WTC11 (cell line): ENCODE measurements around the gene PRR19. TPM values are rescaled to one million over a fixed set of nuclear protein-coding genes. Genes with fewer than 3 reads are reported as not detected.

Experiments
- ATAC-seq: fragments of 200-7000 bp; cut with Tn5 transposase; 2 replicates; pipeline ENCODE4 v1.10.0; 2021; ENCODE audit warnings: mild to moderate bottlenecking, moderate library complexity
- CTCF ChIA-PET: fragments of 300-600 bp; sonication (Branson Sonifier 250); formaldehyde crosslinking; loops from one replicate; lab custom pipeline; 2021; ENCODE audit warnings: antibody characterized with exemption; lab: Charles Lee
- POLR2A ChIA-PET: fragments of 350-600 bp; sonication (Branson Sonifier 250); formaldehyde crosslinking; loops from one replicate; lab custom pipeline; 2021; ENCODE audit warnings: antibody characterized with exemption; lab: Charles Lee
- DNase-seq: peaks from one replicate; pipeline ENCODE4 v3.0.0; 2021; ENCODE audit warnings: low spot score
- H3K27ac Mint-ChIP-seq: 2 replicates; pipeline ENCODE4 v1.8.0; 2021; ENCODE audit warnings: mixed read lengths
- H3K27me3 Mint-ChIP-seq: 2 replicates; pipeline ENCODE4 v1.8.0; 2021; ENCODE audit warnings: low read depth, mild to moderate bottlenecking, moderate library complexity, mixed read lengths
- H3K36me3 Mint-ChIP-seq: 2 replicates; pipeline ENCODE4 v1.8.0; 2021; ENCODE audit warnings: mixed read lengths
- H3K4me1 Mint-ChIP-seq: 2 replicates; pipeline ENCODE4 v1.8.0; 2022; ENCODE audit warnings: mixed read lengths
- H3K4me3 Mint-ChIP-seq: 2 replicates; pipeline ENCODE4 v1.8.0; 2021; ENCODE audit warnings: mild to moderate bottlenecking, moderate library complexity, mixed read lengths
- H3K9me3 Mint-ChIP-seq: 2 replicates; pipeline ENCODE4 v1.8.0; 2021; ENCODE audit warnings: mixed read lengths
- AR ChIP-seq: fragments of 250-450 bp; sonication (Bioruptor Pico); IDR thresholded peaks from 2 replicates; pipeline ENCODE4 v1.9.0; 2021; ENCODE audit warnings: mild to moderate bottlenecking
- ATF3 ChIP-seq: sonication (generic); formaldehyde crosslinking; conservative IDR thresholded peaks from 2 replicates; pipeline ENCODE4 v1.8.1; 2022; ENCODE audit warnings: mild to moderate bottlenecking, missing genetic modification reagents
- ATF6 ChIP-seq: sonication (generic); formaldehyde crosslinking; IDR thresholded peaks from 2 replicates; pipeline ENCODE4 v1.8.1; 2023; ENCODE audit warnings: mild to moderate bottlenecking, missing genetic modification reagents
- CBFB ChIP-seq: sonication (generic); formaldehyde crosslinking; IDR thresholded peaks from 2 replicates; pipeline ENCODE4 v1.8.1; 2022; ENCODE audit warnings: mild to moderate bottlenecking, low read depth, missing genetic modification reagents
- CTCF ChIP-seq: fragments of 200-600 bp; IDR thresholded peaks from 2 replicates; pipeline ENCODE4 v1.8.0; 2022; ENCODE audit warnings: antibody characterized with exemption
- ERG ChIP-seq: fragments of 250-450 bp; sonication (Bioruptor Pico); IDR thresholded peaks from 2 replicates; pipeline ENCODE4 v1.8.0; 2021; ENCODE audit warnings: mild to moderate bottlenecking
- ESRRA ChIP-seq: sonication (generic); formaldehyde crosslinking; IDR thresholded peaks from 2 replicates; pipeline ENCODE4 v1.8.1; 2022; ENCODE audit warnings: mild to moderate bottlenecking, missing genetic modification reagents, borderline replicate concordance
- GABPB1 ChIP-seq: sonication (generic); formaldehyde crosslinking; IDR thresholded peaks from 2 replicates; pipeline ENCODE4 v1.8.1; 2023; ENCODE audit warnings: mild to moderate bottlenecking, missing genetic modification reagents
- KAT7 ChIP-seq: sonication (generic); formaldehyde crosslinking; IDR thresholded peaks from 2 replicates; pipeline ENCODE4 v1.8.1; 2023; ENCODE audit warnings: missing genetic modification reagents, mild to moderate bottlenecking, borderline replicate concordance
- RELA ChIP-seq: sonication (generic); formaldehyde crosslinking; IDR thresholded peaks from 2 replicates; pipeline ENCODE4 v1.8.1; 2022; ENCODE audit warnings: missing genetic modification reagents, mild to moderate bottlenecking, borderline replicate concordance
- RORB ChIP-seq: fragments of 250-450 bp; sonication (Bioruptor Pico); IDR thresholded peaks from 2 replicates; pipeline ENCODE4 v1.9.0; 2021; ENCODE audit warnings: mild to moderate bottlenecking
- USF2 ChIP-seq: sonication (generic); formaldehyde crosslinking; IDR thresholded peaks from 2 replicates; pipeline ENCODE4 v1.8.1; 2023; ENCODE audit warnings: mild to moderate bottlenecking, missing genetic modification reagents, moderate library complexity
- ZNF396 ChIP-seq: fragments of 250-450 bp; sonication (Bioruptor Pico); IDR thresholded peaks from 2 replicates; pipeline ENCODE4 v1.8.0; 2021; ENCODE audit warnings: mild to moderate bottlenecking, moderate library complexity, borderline replicate concordance
- total RNA-seq: library from RNA; stranded (reverse); gene quantifications from 3 replicates; pipeline ENCODE4 v1.2.3, GENCODE V29; 2021

Gene PRR19
- total RNA-seq, 1 experiment from 2014 or later: 3.7 TPM

GRCh38 chr19:42285988-42286348, 16.0 kb upstream of the PRR19 start:
- DNase-seq: no peak
- H3K36me3 Mint-ChIP-seq: peaks cover 8% of the 10 kb centered on the region; the same call in 1 of the 2 replicates
- TF ChIP-seq ERG (CRISPR knock-in tag) (no peak), USF2 (CRISPR knock-in tag) (no peak)
- H3K4me3 Mint-ChIP-seq: peak overlapping the region; percentile 89; the same call in 1 of the 2 replicates
- no peaks in the 10 kb centered on the region for H3K9me3 Mint-ChIP-seq
- H3K27me3 Mint-ChIP-seq: no peaks in the 10 kb centered on the region
- no peak for ATAC-seq
- peaks cover 26% of the 10 kb centered on the region for H3K4me1 Mint-ChIP-seq
- ChIA-PET CTCF (no interaction called here), POLR2A (no interaction called here)
- peak overlapping the region; percentile 60 for H3K27ac Mint-ChIP-seq

GRCh38 chr19:42286349-42287016, 15.4 kb upstream of the PRR19 start:
- Mint-ChIP-seq H3K36me3 (peaks cover 8% of the 10 kb centered on the region; the same call in 1 of the 2 replicates), H3K27ac (0 out of 2 replicates have a peak overlapping the region, but pooled peaks have one; percentile 60), H3K9me3 (no peaks in the 10 kb centered on the region), H3K4me1 (peaks cover 31% of the 10 kb centered on the region), H3K27me3 (no peaks in the 10 kb centered on the region)
- CTCF ChIA-PET: no interaction called here
- ATAC-seq: no peak
- POLR2A ChIA-PET: no interaction called here
- TF ChIP-seq CBFB (CRISPR knock-in tag): no peak
- TF ChIP-seq RORB: no peak
- no peak for TF ChIP-seq KAT7
- TF ChIP-seq, all 79 proteins: peak for 0
- no peak overlapping the region for H3K4me3 Mint-ChIP-seq
- DNase-seq: no peak

GRCh38 chr19:42287017-42287826, 14.7 kb upstream of the PRR19 start:
- CTCF ChIA-PET: interaction anchor here (0.6 kb wide), 1 partner anchor 10 kb away, joined by 3 read pairs; no protein-coding TSS in a partner anchor
- Mint-ChIP-seq H3K9me3 (no peaks in the 10 kb centered on the region), H3K4me3 (no peak overlapping the region), H3K27me3 (no peaks in the 10 kb centered on the region), H3K27ac (no peak overlapping the region), H3K36me3 (peaks cover 12% of the 10 kb centered on the region), H3K4me1 (peaks cover 27% of the 10 kb centered on the region)
- POLR2A ChIA-PET: no interaction called here
- ATAC-seq (no peak), DNase-seq (no peak)
- TF ChIP-seq ESRRA (CRISPR knock-in tag) (no peak), AR (CRISPR knock-in tag) (no peak), CTCF (no peak), GABPB1 (CRISPR knock-in tag) (no peak), ATF3 (no peak), ZNF396 (CRISPR knock-in tag) (no peak), ATF6 (CRISPR knock-in tag) (no peak), RELA (no peak)
